Activated B cell treated with CpG ODN at 0.5 μM for 24 hours (primary cell): Measurements from ENCODE around the gene RPL35. TPM values are rescaled to one million over a fixed set of nuclear protein-coding genes. Genes with fewer than 3 reads are reported as not detected.
A peak's percentile ranks its signal among the peaks of the same experiment; 100 is the strongest.

Experiments used
- ATAC-seq: fragments of 200-7000 bp; cut with Tn5 transposase; one replicate; pipeline ENCODE4 v1.10.0; 2021; ENCODE audit warnings: low read depth, mild to moderate bottlenecking, moderate library complexity
- CTCF ChIA-PET: fragments of 350-600 bp; sonication (Branson Sonifier 250); formaldehyde crosslinking; loops from one replicate; lab custom pipeline; 2021; ENCODE audit warnings: antibody characterized with exemption; lab: Charles Lee
- POLR2A ChIA-PET: fragments of 350-600 bp; sonication (Branson Sonifier 250); formaldehyde crosslinking; loops from one replicate; lab custom pipeline; 2021; ENCODE audit warnings: antibody characterized with exemption; lab: Charles Lee
- DNase-seq: peaks from one replicate; pipeline ENCODE4 v3.0.0; 2022
- H3K27ac Mint-ChIP-seq: one replicate; pipeline ENCODE4 v1.8.0; 2020; ENCODE audit warnings: mixed read lengths
- H3K27me3 Mint-ChIP-seq: one replicate; pipeline ENCODE4 v1.8.0; 2021; ENCODE audit warnings: mixed read lengths
- H3K36me3 Mint-ChIP-seq: one replicate; pipeline ENCODE4 v1.8.0; 2021; ENCODE audit warnings: low read depth, mixed read lengths
- H3K4me1 Mint-ChIP-seq: one replicate; pipeline ENCODE4 v1.8.0; 2021; ENCODE audit warnings: mixed read lengths
- H3K4me3 Mint-ChIP-seq: one replicate; pipeline ENCODE4 v1.8.0; 2020; ENCODE audit warnings: mild to moderate bottlenecking, mixed read lengths
- H3K9me3 Mint-ChIP-seq: one replicate; pipeline ENCODE4 v1.8.0; 2020; ENCODE audit warnings: mixed read lengths
- CTCF ChIP-seq: fragments of 200-600 bp; IDR thresholded peaks from one replicate; pipeline ENCODE4 v1.8.0; 2022; ENCODE audit warnings: antibody characterized with exemption, mild to moderate bottlenecking
- intact Hi-C: fragments of 100-400 bp; cut with micrococcal nuclease; formaldehyde crosslinking; loops from one replicate; pipeline ENCODE4 v1.15.1; 2024
- total RNA-seq: library from RNA; stranded (reverse); gene quantifications from 2 replicates; pipeline ENCODE4 v1.2.3, GENCODE V29; 2022

Gene RPL35
- total RNA-seq, 1 donor from 2014 or later, result 2,037 TPM

GRCh38 chr9:124879226-124879625 lies 17.5 kb upstream of the RPL35 start:
- no peak overlapping the region for H3K27ac Mint-ChIP-seq
- no peaks in the 10 kb centered on the region for H3K27me3 Mint-ChIP-seq
- peaks cover 12% of the 10 kb centered on the region for H3K4me1 Mint-ChIP-seq
- DNase-seq (no peak), ATAC-seq (no peak)
- intact Hi-C loops, result no loop called here
- POLR2A ChIA-PET, result interaction anchor here (1.1 to 1.6 kb wide), 4 partner anchors 9 to 18 kb away, joined by 6 to 7 read pairs (median 6); partner anchors contain the start of genes ARPC5L and RPL35
- CTCF ChIA-PET, result interaction anchor here (2.4 kb wide), 1 partner anchor 26 kb away, joined by 8 read pairs; the partner anchor contains the start of gene WDR38
- H3K4me3 Mint-ChIP-seq, result no peak overlapping the region
- H3K36me3 Mint-ChIP-seq, result peaks cover 73% of the 10 kb centered on the region
- no peak for TF ChIP-seq CTCF
- no peaks in the 10 kb centered on the region for H3K9me3 Mint-ChIP-seq

GRCh38 chr9:124878518-124878917 lies 16.8 kb upstream of the RPL35 start:
- Mint-ChIP-seq H3K4me3 (no peak overlapping the region), H3K36me3 (peaks cover 76% of the 10 kb centered on the region), H3K27me3 (no peaks in the 10 kb centered on the region), H3K9me3 (no peaks in the 10 kb centered on the region), H3K4me1 (peaks cover 19% of the 10 kb centered on the region), H3K27ac (no peak overlapping the region)
- POLR2A ChIA-PET, result interaction anchor here (0.9 to 1.5 kb wide), 4 partner anchors 8 to 18 kb away, joined by 3 to 7 read pairs (median 6); partner anchors contain the start of genes ARPC5L and RPL35
- TF ChIP-seq CTCF, result no peak
- CTCF ChIA-PET, result interaction anchor here (2.4 kb wide), 1 partner anchor 25 kb away, joined by 8 read pairs; the partner anchor contains the start of gene WDR38
- DNase-seq, result no peak
- no peak for ATAC-seq
- intact Hi-C loops, result no loop called here

GRCh38 chr9:124878021-124878420 lies 16.3 kb upstream of the RPL35 start:
- no peak for DNase-seq
- TF ChIP-seq CTCF, result no peak
- Mint-ChIP-seq H3K27ac (no peak overlapping the region), H3K4me1 (peaks cover 24% of the 10 kb centered on the region), H3K9me3 (no peaks in the 10 kb centered on the region), H3K4me3 (no peak overlapping the region), H3K36me3 (peaks cover 80% of the 10 kb centered on the region), H3K27me3 (no peaks in the 10 kb centered on the region)
- POLR2A ChIA-PET, result interaction anchor here (0.6 to 1.5 kb wide), 7 partner anchors 8 to 1864 kb away, joined by 3 to 7 read pairs (median 4); partner anchors contain the start of genes ARPC5L and RPL35
- intact Hi-C loops, result no loop called here
- CTCF ChIA-PET, result interaction anchor here (1.3 to 2.4 kb wide), 2 partner anchors 25 to 105 kb away, joined by 4 to 8 read pairs; partner anchors contain the start of gene WDR38
- ATAC-seq, result no peak

DNA sequence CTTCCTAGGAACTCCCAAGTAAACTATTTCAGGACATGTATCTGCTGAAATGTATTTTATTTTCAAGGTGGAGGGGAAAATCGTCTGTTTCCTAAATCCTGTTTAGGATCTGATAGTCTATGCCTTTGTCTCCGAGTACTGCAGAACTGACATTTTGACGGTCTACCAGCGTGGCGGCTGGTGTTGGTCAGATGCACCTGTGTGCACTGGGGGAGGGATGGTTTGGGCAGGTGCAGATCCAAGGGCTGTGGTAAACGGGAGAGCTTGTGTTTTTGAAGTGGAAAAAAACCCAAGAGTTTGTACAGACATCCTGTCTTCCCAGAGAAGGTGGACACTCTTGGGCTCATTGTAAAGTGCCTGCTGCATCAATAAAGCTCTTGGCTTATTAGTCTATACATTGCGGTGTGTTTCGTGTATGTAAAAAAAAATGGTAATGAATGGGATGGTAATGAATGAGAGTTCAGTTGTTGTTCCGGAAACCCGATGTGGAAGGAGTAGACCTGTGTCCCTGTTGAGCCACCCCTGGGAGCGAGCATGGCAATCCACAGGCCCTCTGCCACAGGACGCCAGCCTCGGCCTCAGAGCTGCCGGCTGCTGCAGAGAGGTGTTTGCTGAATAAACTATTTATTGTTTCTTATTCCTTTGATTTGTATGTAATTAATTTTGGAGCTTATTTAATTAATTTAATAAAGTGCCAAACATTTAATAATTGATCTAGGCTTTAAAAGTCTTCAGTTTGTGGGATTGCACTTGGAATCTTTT lies 15.4 kb upstream of the RPL35 start:
- no peaks in the 10 kb centered on the region for H3K27me3 Mint-ChIP-seq
- ChIA-PET POLR2A (interaction anchor here (0.6 to 0.9 kb wide), 3 partner anchors 16 to 1863 kb away, joined by 3 to 4 read pairs (median 3); no protein-coding TSS in a partner anchor), CTCF (interaction anchor here (1.0 to 2.4 kb wide), 3 partner anchors 14 to 104 kb away, joined by 3 to 8 read pairs (median 4); partner anchors contain the start of gene WDR38)
- H3K4me1 Mint-ChIP-seq, result peaks cover 32% of the 10 kb centered on the region
- ATAC-seq (no peak), DNase-seq (no peak)
- H3K4me3 Mint-ChIP-seq, result no peak overlapping the region
- TF ChIP-seq CTCF, result no peak
- intact Hi-C loops, result no loop called here
- no peaks in the 10 kb centered on the region for H3K9me3 Mint-ChIP-seq
- H3K27ac Mint-ChIP-seq, result no peak overlapping the region
- H3K36me3 Mint-ChIP-seq, result peaks cover 83% of the 10 kb centered on the region

DNA sequence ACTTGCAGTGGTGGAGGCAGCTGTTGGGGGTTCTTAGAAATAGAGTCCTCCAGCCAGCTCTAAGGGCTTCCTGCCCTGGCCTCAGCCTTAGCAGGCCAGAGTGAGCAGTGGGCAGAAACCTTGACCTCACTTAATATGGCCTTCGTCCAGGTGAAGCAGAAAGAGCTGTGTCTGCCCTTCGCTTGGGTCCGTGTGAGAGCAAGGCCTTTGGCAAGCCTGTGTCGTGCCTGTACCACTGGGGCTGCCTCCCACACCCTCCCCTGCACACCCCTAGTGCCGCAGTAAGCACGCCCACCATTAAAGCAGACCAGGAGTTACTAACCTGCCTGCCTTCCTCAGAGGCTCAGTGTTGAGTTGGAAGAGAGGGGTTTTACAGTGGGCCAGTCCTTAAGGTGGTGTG lies 13.7 kb upstream of the RPL35 start:
- no peak overlapping the region for H3K4me3 Mint-ChIP-seq
- POLR2A ChIA-PET, result interaction anchor here (7.3 kb wide), 1 partner anchor 13 kb away, joined by 164 read pairs; the partner anchor contains the start of genes ARPC5L and RPL35
- H3K9me3 Mint-ChIP-seq, result no peaks in the 10 kb centered on the region
- ATAC-seq, result no peak
- H3K27me3 Mint-ChIP-seq, result no peaks in the 10 kb centered on the region
- H3K36me3 Mint-ChIP-seq, result peaks cover 83% of the 10 kb centered on the region
- H3K4me1 Mint-ChIP-seq, result peaks cover 48% of the 10 kb centered on the region
- H3K27ac Mint-ChIP-seq, result peak overlapping the region; percentile 12
- TF ChIP-seq CTCF, result no peak
- intact Hi-C loops, result no loop called here
- DNase-seq, result no peak
- CTCF ChIA-PET, result no interaction called here
